ENCODE results near the gene ZNF385B. TPM values are rescaled to one million over a fixed set of nuclear protein-coding genes. Genes with fewer than 3 reads are reported as not detected.

The ZNF385B gene
- total RNA-seq, 3 donors from 2014 or later (not counting 1 experiment from before 2014, with no cell fraction given) = 0.54 TPM; not detected in 2

DNA sequence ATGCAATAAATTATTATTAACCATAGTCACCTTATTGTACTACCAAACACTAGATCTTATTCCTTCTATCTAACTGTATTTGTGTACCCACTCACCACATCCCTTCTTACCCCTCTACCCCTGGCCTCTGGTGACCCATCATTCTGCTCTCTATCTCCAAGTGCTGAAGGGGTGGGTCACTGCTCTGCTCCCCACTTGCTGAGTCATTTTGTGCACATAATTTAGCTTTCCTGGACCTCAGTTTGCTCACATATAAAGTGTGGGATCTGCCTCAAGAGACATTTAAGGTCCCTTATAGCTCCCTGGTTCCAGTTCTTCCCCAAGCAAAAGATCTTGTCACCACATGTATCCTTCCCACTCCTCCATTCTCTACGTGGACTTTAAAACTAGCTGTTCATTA lies 169.4 kb downstream of the ZNF385B start:
- Mint-ChIP-seq H3K4me3 (no peak overlapping the region), H3K4me1 (no peaks in the 10 kb centered on the region), H3K27ac (no peak overlapping the region), H3K9me3 (peaks cover 3 to 6% of the 10 kb centered on the region in 2 donors), H3K36me3 (no peaks in the 10 kb centered on the region), H3K27me3 (ENCODE audit: low read depth in 2 of 2) (no peaks in the 10 kb centered on the region)
- H3K27ac ChIP-seq (ENCODE audit: low read length) = no peak overlapping the region
- DNase-seq (no peak), ATAC-seq (no peak)
- no peaks in the 10 kb centered on the region for H3K4me1 ChIP-seq (ENCODE audit: control insufficient read depth, insufficient read depth, low read length)
- WGBS (ENCODE audit: insufficient coverage) = 85% methylated on average over 1 of the region's 1 CpG
- no peak overlapping the region for H3K4me3 ChIP-seq (ENCODE audit: low read length)
- intact Hi-C loops (cut with micrococcal nuclease) = no loop called here
- no peaks in the 10 kb centered on the region for H3K27me3 ChIP-seq (ENCODE audit: control insufficient read depth, insufficient read depth, low read length)
- H3K36me3 ChIP-seq (ENCODE audit: control insufficient read depth, insufficient read depth, low read length) = no peaks in the 10 kb centered on the region
- TF ChIP-seq, protein P1, sequence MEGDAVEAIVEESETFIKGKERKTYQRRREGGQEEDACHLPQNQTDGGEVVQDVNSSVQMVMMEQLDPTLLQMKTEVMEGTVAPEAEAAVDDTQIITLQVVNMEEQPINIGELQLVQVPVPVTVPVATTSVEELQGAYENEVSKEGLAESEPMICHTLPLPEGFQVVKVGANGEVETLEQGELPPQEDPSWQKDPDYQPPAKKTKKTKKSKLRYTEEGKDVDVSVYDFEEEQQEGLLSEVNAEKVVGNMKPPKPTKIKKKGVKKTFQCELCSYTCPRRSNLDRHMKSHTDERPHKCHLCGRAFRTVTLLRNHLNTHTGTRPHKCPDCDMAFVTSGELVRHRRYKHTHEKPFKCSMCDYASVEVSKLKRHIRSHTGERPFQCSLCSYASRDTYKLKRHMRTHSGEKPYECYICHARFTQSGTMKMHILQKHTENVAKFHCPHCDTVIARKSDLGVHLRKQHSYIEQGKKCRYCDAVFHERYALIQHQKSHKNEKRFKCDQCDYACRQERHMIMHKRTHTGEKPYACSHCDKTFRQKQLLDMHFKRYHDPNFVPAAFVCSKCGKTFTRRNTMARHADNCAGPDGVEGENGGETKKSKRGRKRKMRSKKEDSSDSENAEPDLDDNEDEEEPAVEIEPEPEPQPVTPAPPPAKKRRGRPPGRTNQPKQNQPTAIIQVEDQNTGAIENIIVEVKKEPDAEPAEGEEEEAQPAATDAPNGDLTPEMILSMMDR (IDR thresholded peaks at IDR 0.05) = no peak
- no peaks in the 10 kb centered on the region for H3K9me3 ChIP-seq (ENCODE audit: control insufficient read depth, insufficient read depth, low read length)

DNA sequence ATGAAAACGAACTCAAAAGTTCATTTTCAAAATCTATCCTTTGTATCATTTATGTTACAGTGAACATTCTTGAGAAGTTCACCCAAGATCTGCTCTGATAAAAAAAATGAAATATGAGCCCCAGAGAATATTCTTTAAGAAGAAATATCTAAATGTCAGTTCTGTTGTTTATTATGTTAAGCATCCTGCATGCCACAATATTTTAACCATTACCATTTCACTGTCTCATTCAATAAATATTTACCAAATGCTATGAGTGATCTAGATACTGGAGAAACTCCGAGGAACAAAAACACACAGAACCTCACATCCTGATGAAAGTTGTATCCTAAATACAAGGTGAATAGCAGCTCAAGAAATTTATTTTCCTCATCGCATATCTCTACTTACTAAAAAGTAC lies 170.2 kb downstream of the ZNF385B start:
- Mint-ChIP-seq H3K27me3 (ENCODE audit: low read depth in 2 of 2) (no peaks in the 10 kb centered on the region), H3K27ac (no peak overlapping the region), H3K9me3 (peaks cover 3 to 8% of the 10 kb centered on the region in 2 donors), H3K4me3 (no peak overlapping the region), H3K36me3 (no peaks in the 10 kb centered on the region), H3K4me1 (no peaks in the 10 kb centered on the region)
- intact Hi-C loops (cut with micrococcal nuclease) = no loop called here
- DNase-seq = no peak
- no peak for ATAC-seq
- 74% methylated on average over 2 of the region's 3 CpGs for WGBS (ENCODE audit: insufficient coverage)
- Histone ChIP-seq H3K9me3 (ENCODE audit: control insufficient read depth, insufficient read depth, low read length) (no peaks in the 10 kb centered on the region), H3K4me3 (ENCODE audit: low read length) (no peak overlapping the region), H3K27ac (ENCODE audit: low read length) (no peak overlapping the region), H3K4me1 (ENCODE audit: control insufficient read depth, insufficient read depth, low read length) (no peaks in the 10 kb centered on the region), H3K27me3 (ENCODE audit: control insufficient read depth, insufficient read depth, low read length) (no peaks in the 10 kb centered on the region), H3K36me3 (ENCODE audit: control insufficient read depth, insufficient read depth, low read length) (no peaks in the 10 kb centered on the region)
- TF ChIP-seq, protein P1 (IDR thresholded peaks at IDR 0.05) = no peak

DNA sequence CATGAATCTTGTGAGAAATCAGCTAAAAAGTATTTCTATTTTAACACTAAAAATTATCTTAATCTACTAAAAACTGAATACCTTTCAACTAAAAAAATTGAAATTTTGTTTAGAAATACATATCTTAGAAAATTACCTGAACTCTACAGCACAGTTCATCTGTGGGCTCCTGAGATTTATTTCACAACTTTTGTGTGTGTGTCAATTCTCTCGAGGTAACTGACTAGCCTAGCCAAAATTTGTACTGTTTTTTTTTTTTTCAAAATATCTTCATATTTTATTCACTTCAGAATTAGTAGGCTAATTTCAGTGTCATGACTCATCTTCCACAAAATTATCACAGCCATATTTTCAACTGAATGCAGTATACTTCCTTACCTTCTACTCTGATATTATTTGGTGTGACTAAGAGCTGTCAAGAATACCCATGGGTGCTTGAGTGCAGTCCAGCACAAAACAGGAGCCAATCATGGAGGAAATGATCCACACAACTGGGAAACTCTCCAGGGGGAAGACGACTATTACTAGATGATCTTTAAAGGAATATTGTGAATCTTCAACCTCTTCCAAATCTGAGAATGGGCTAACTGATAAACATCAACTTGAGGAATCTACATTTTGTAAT lies 174.6 kb downstream of the ZNF385B start:
- intact Hi-C loops (cut with micrococcal nuclease) = no loop called here
- H3K27ac ChIP-seq (ENCODE audit: low read length) = no peak overlapping the region
- no peaks in the 10 kb centered on the region for H3K4me1 ChIP-seq (ENCODE audit: control insufficient read depth, insufficient read depth, low read length)
- WGBS (ENCODE audit: insufficient coverage) = 63% methylated on average over 1 of the region's 2 CpGs
- H3K36me3 ChIP-seq (ENCODE audit: control insufficient read depth, insufficient read depth, low read length) = no peaks in the 10 kb centered on the region
- TF ChIP-seq, protein P1 (IDR thresholded peaks at IDR 0.05) = no peak
- H3K4me1 Mint-ChIP-seq = no peaks in the 10 kb centered on the region
- H3K9me3 ChIP-seq (ENCODE audit: control insufficient read depth, insufficient read depth, low read length) = no peaks in the 10 kb centered on the region
- no peaks in the 10 kb centered on the region for H3K36me3 Mint-ChIP-seq
- no peak overlapping the region for H3K27ac Mint-ChIP-seq
- ATAC-seq (no peak), DNase-seq (no peak)
- H3K4me3 Mint-ChIP-seq = no peak overlapping the region
- H3K27me3 ChIP-seq (ENCODE audit: control insufficient read depth, insufficient read depth, low read length) = no peaks in the 10 kb centered on the region
- H3K4me3 ChIP-seq (ENCODE audit: low read length) = no peak overlapping the region
- H3K27me3 Mint-ChIP-seq (ENCODE audit: low read depth in 2 of 2) = no peaks in the 10 kb centered on the region
- peaks cover 6 to 12% of the 10 kb centered on the region in 2 donors for H3K9me3 Mint-ChIP-seq

DNA sequence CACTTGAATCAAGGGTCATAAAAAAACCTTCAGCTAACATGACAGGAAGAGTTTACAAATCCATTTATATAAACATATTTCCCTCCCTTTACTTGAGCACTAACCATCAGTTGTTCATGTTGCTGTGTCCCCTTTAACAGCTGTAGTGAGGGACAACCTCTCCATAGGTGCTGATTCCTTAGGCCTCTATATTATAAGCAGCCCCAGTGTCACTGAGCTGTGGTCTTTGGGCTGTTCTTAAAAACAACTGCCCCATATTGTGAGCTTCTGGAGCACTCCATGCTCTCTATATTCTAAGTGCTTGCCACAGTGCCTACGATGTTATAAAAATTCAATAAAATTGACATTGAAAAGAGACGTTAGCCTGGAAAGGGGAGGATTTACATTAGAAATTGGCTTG lies 175.3 kb downstream of the ZNF385B start:
- ATAC-seq (no peak), DNase-seq (no peak)
- Histone ChIP-seq H3K4me1 (ENCODE audit: control insufficient read depth, insufficient read depth, low read length) (no peaks in the 10 kb centered on the region), H3K4me3 (ENCODE audit: low read length) (no peak overlapping the region), H3K9me3 (ENCODE audit: control insufficient read depth, insufficient read depth, low read length) (no peaks in the 10 kb centered on the region), H3K27me3 (ENCODE audit: control insufficient read depth, insufficient read depth, low read length) (no peaks in the 10 kb centered on the region), H3K36me3 (ENCODE audit: control insufficient read depth, insufficient read depth, low read length) (no peaks in the 10 kb centered on the region), H3K27ac (ENCODE audit: low read length) (no peak overlapping the region)
- Mint-ChIP-seq H3K4me1 (no peaks in the 10 kb centered on the region), H3K9me3 (peaks cover 6 to 12% of the 10 kb centered on the region in 2 donors), H3K27me3 (ENCODE audit: low read depth in 2 of 2) (no peaks in the 10 kb centered on the region), H3K4me3 (no peak overlapping the region), H3K27ac (no peak overlapping the region), H3K36me3 (no peaks in the 10 kb centered on the region)
- intact Hi-C loops (cut with micrococcal nuclease) = no loop called here
- 90% methylated on average over 2 of the region's 2 CpGs for WGBS (ENCODE audit: insufficient coverage)
- TF ChIP-seq, protein P1 (IDR thresholded peaks at IDR 0.05) = no peak
